Measurements from ENCODE around the gene BTBD7.

- TF ChIP-seq CTCF (conservative IDR thresholded peaks at IDR 0.05) = no peak
- TF ChIP-seq ZFX (IDR thresholded peaks at IDR 0.05) = no peak
These were observed 13.3 kb downstream of the BTBD7 start for GRCh38 chr14:93319494-93319893.
